Measurements from ENCODE around the gene USP30.

- no peak for TF ChIP-seq POLR2A (IDR thresholded peaks at IDR 0.05)
- TF ChIP-seq EP300 (IDR thresholded peaks at IDR 0.05): no peak
These were observed 48.4 kb upstream of the USP30 start for GRCh38 chr12:109004017-109004416.

All from gastroesophageal sphincter (tissue), 2 donors.